Skeletal muscle cell (primary cell): ENCODE measurements around the gene ERCC6L.
A peak's percentile ranks its signal among the peaks of the same experiment; 100 is the strongest.
"Not testable (repeated sequence)": the region's sequence is repeated elsewhere in the genome, so short reads cannot be mapped to it uniquely, and the experiment has no call there.

Experiments used
- DNase-seq: peaks from one replicate; pipeline ENCODE4 v3.0.0-alpha.2; 2010; ENCODE audit warnings: low read depth
- H3K4me3 ChIP-seq: 2 replicates; pipeline ENCODE4 v1.5.1; 2011; ENCODE audit warnings: low read depth, mild to moderate bottlenecking, control low read depth, low read length, moderate library complexity

The ERCC6L gene

GRCh38 chrX:72253686-72254085 is 14.9 kb upstream of the ERCC6L start:
- H3K4me3 ChIP-seq = no peak overlapping the region
- no peak for DNase-seq

- no peak for DNase-seq
Measured at GRCh38 chrX:72247206-72247942, 8.5 kb upstream of the ERCC6L start.

DNA sequence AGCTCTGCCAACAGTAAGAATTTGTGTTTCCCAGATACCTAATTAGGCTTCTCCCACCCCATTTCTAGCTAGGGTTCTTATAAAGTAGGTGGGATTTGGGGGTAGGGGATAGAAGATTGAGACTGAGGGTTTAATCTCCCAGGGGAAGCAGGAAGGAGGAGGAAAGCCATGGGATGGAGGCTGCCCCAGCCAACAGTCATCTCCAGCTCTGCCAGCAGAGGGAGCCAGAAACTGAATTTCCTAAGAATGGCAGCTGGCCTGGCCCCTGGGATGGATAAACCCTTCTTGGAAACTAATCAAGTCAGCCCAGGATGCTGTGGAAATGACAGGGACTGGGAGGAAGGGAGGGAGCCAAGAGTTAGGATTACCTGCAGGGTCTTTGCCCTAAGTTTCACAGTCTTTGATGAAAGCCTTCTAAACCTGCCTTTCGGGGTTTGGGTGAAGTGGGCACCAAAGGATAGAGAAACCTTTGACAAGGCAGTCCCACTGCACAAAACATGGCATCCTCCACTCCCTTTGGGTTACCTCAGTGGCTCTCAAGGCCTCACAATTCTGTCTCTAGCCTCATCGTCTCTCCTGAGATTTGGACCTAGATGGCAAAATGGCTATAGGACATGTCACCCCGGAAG is 6.7 kb upstream of the ERCC6L start:
- DNase-seq = no peak
- no peak overlapping the region for H3K4me3 ChIP-seq

More at GRCh38 chrX:72247206-72247942, 8.5 kb upstream of the ERCC6L start:
- H3K4me3 ChIP-seq = no peak overlapping the region

GRCh38 chrX:72243472-72243871 is 4.6 kb upstream of the ERCC6L start:
- DNase-seq = no peak
- no peak overlapping the region for H3K4me3 ChIP-seq

- no peak overlapping the region for H3K4me3 ChIP-seq
- DNase-seq = no peak
Measured at GRCh38 chrX:72240976-72241375, 2.1 kb upstream of the ERCC6L start.

- DNase-seq = no peak
- peak overlapping the region; percentile 53 for H3K4me3 ChIP-seq
Measured at GRCh38 chrX:72238183-72238582, 644 bp downstream of the ERCC6L start.

DNA sequence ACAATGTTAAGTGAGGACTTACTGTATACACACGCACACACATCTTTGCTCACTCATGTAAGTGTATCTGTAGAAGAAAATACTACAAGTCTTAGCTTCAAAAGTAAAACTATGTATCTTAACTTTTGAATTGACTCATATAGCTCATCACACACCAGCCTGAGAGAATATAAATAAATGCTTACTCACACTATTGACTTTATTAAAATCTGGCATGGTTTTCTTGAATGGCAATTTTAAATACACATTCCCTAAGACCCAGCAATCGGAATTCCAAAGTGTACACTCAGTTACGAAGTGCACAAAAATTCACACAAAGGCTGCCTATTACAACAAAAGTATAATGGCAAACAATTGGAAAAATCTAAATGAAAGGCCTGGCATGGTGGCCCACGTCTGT is 2.0 kb downstream of the ERCC6L start:
- no peak for DNase-seq
- no peak overlapping the region for H3K4me3 ChIP-seq

GRCh38 chrX:72230290-72230689 is 8.5 kb downstream of the ERCC6L start:
- no peak for DNase-seq
- no peak overlapping the region for H3K4me3 ChIP-seq

DNA sequence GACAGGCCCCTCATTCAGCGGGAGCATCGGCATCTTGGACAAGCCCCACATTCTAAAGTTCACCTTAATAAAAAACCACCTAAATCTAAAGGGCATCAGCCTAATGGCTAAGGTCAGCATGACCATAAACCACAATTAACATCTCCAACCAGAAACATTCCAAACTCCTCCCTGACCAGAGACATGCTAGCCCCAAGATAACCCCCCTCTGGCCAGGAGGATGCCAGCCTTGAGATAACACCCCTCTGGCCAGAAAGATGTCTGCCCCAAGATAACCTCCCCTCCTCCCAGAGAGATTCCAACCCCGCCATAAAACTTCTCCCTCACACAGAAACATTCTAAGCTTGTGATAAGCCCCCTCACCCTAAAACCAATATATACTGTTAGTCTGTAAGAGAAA is 18.5 kb downstream of the ERCC6L start:
- DNase-seq, H3K4me3 ChIP-seq: not testable (repeated sequence)

- H3K4me3 ChIP-seq = no peak overlapping the region
- no peak for DNase-seq
Measured at GRCh38 chrX:72216973-72217372, 21.9 kb downstream of the ERCC6L start.

GRCh38 chrX:72208126-72208800 is 30.6 kb downstream of the ERCC6L start:
- DNase-seq = no peak
- no peak overlapping the region for H3K4me3 ChIP-seq

DNA sequence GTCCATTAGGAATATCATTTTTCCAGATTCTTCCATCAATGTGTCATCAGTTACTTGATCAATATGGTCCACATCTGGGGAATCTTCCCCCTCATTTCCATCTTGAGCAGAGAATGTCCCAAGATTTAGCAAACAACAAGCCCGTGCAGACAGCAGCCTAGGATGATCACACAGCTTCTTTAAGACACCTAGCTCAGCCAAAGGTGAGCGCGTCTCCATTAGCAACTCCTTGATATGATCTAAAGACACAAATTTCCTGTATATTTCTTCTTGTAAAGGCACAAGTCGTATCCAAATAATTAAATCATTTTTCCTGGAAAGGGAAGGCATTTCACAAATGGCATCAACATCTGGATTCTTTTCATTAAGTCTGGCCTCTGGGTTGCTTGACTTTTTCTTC is 31.5 kb downstream of the ERCC6L start:
- H3K4me3 ChIP-seq = no peak overlapping the region
- no peak for DNase-seq

GRCh38 chrX:72205706-72206105 is 33.1 kb downstream of the ERCC6L start:
- no peak for DNase-seq
- no peak overlapping the region for H3K4me3 ChIP-seq

GRCh38 chrX:72203421-72203820 is 35.4 kb downstream of the ERCC6L start:
- no peak for DNase-seq
- H3K4me3 ChIP-seq = no peak overlapping the region

DNA sequence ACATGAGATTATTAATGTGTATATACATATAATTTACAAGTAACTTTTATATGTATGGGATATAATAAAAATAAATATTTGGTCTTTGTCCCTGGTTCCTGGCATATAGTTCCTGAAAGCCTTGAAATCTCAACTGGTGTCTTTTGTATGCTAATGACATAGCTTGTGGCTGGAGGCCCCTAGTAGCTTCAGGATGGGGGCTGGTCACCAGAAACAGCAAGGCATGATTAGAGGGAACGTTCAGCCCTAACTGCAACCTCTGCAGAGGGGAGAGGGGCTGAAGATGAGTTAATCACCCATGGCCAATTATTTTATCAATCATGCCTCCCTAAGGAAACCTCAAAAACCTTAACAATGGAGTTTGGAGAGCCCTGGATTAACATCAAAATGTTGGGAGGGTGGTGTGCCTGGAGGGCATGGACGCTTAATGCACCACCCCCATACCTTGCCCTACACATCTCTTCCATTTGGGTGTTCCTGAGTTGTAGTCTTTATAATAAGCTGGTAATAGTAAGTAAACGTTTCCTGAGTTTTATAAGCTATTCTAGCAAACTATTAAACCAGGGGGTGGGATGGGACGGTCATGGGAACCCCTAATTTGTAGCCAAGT is 35.9 kb downstream of the ERCC6L start:
- DNase-seq = no peak
- no peak overlapping the region for H3K4me3 ChIP-seq

GRCh38 chrX:72201836-72202536 is 36.8 kb downstream of the ERCC6L start:
- H3K4me3 ChIP-seq = no peak overlapping the region
- peak; percentile 31 for DNase-seq

- no peak overlapping the region for H3K4me3 ChIP-seq
- DNase-seq = no peak
Measured at GRCh38 chrX:72182924-72183323, 55.9 kb downstream of the ERCC6L start.

- peak within 1 kb of the TSS; percentile 68 for H3K4me3 ChIP-seq
- peak; percentile 87 for DNase-seq
Measured at GRCh38 chrX:72181178-72182125, 57.4 kb downstream of the ERCC6L start, which contains the start of gene PIN4. Gene PIN4 (plus strand): TSS chrX:72181757. CDS start chrX:72181786, 29 bp downstream.

GRCh38 chrX:72180539-72180938 is 58.3 kb downstream of the ERCC6L start:
- DNase-seq = no peak
- no peak overlapping the region for H3K4me3 ChIP-seq
